GM13977 (cell line): ENCODE measurements around the gene TMEM266.

ENCODE experiments used
- DNase-seq: peaks from one replicate; pipeline ENCODE4 v3.0.0; 2012; ENCODE audit warnings: low spot score
- CTCF ChIP-seq: IDR thresholded peaks from 2 replicates; pipeline ENCODE4 v1.5.1; 2012; ENCODE audit warnings: mild to moderate bottlenecking, control low read depth; ENCODE audit not compliant: insufficient read depth; ENCODE audit errors: extremely low read depth, missing control alignments
- in situ Hi-C: fragments of 300-500 bp; cut with MboI; formaldehyde crosslinking; loops from one replicate; pipeline ENCODE4 v1.12.0; 2022; ENCODE audit warnings: low sequenced_read_pairs, low pct_unique_long_range_greater_than_20kb, mixed read lengths, inconsistent platforms; ENCODE audit not compliant: unreplicated experiment

TMEM266 gene

GRCh38 chr15:76251717-76252116 is 191.9 kb downstream of the TMEM266 start:
- DNase-seq = no peak
- TF ChIP-seq CTCF = no peak
- in situ Hi-C loops = no loop called here

- TF ChIP-seq CTCF = no peak
- DNase-seq = no peak
- in situ Hi-C loops = no loop called here
Observed at GRCh38 chr15:76252249-76252648, 192.5 kb downstream of the TMEM266 start.

- no peak for DNase-seq
- in situ Hi-C loops = no loop called here
- TF ChIP-seq CTCF = no peak
Observed at GRCh38 chr15:76253691-76254473, 194.1 kb downstream of the TMEM266 start.
